HCT116 (cell line): ENCODE results near the gene DCTD.

Experiments
- CEBPB ChIP-seq: IDR thresholded peaks from 2 replicates; pipeline ENCODE4 v1.6.1; 2012; ENCODE audit warnings: low read depth
- CTCF ChIP-seq, 3 experiments: fragments of 200-600 bp in 1 of 3; sonication (generic) in 1 of 3; IDR thresholded peaks in 2 of 3; conservative IDR thresholded peaks in 1 of 3; 2 replicates each; pipeline ENCODE4 v1.5.1; 2012 to 2017; ENCODE audit warnings: low read depth in 2 of 3, low read length in 2 of 3, antibody characterized with exemption in 1 of 3, borderline replicate concordance in 1 of 3, control low read depth in 1 of 3, mild to moderate bottlenecking in 1 of 3, mixed read lengths in 1 of 3, mixed run types in 1 of 3, moderate library complexity in 1 of 3; ENCODE audit not compliant: insufficient read depth in 1 of 3
- ELF1 ChIP-seq: IDR thresholded peaks from 2 replicates; pipeline ENCODE4 v1.6.1; 2012; ENCODE audit warnings: low read depth, borderline replicate concordance
- EZH2 ChIP-seq: fragments of 200-600 bp; sonication (generic); IDR thresholded peaks from 2 replicates; pipeline ENCODE4 v1.6.1; 2017; ENCODE audit warnings: antibody characterized with exemption, mixed run types
- POLR2A ChIP-seq: IDR thresholded peaks from 2 replicates; pipeline ENCODE4 v1.7.0; 2011; ENCODE audit warnings: borderline replicate concordance; ENCODE audit not compliant: insufficient read depth, insufficient read length; ENCODE audit errors: extremely low read depth
- POLR2AphosphoS5 ChIP-seq: IDR thresholded peaks from 2 replicates; pipeline ENCODE4 v1.6.1; 2011; ENCODE audit warnings: mild to moderate bottlenecking, low read depth, low read length, moderate library complexity
- TCF7L2 ChIP-seq: IDR thresholded peaks from 2 replicates; pipeline ENCODE4 v1.7.0; 2011; ENCODE audit warnings: borderline replicate concordance, inconsistent platforms; ENCODE audit not compliant: insufficient read depth, insufficient read length; ENCODE audit errors: extremely low read depth

GRCh38 chr4:182896421-182896820, 20.8 kb downstream of the DCTD start:
- TF ChIP-seq TCF7L2, result no peak
- no peak for TF ChIP-seq CTCF (IDR thresholded peaks at IDR 0.05 in 2 of 3, conservative IDR thresholded peaks at IDR 0.05 in 1 of 3; ENCODE audit: borderline replicate concordance in 1 of 3, insufficient read depth in 1 of 3, low read depth in 2 of 3, low read length in 2 of 3)
- no peak for TF ChIP-seq POLR2A
- TF ChIP-seq EZH2, result no peak
- TF ChIP-seq POLR2AphosphoS5, result no peak
- TF ChIP-seq CEBPB, result no peak
- TF ChIP-seq ELF1, result no peak
